ENCODE data around the gene EVX1.

Gene EVX1

GRCh38 chr7:27242555-27243339 is at the start of gene EVX1:
Gene EVX1 (plus strand): TSS chr7:27242802. CDS start chr7:27243031, 229 bp downstream.
- DNase-seq: no peak

- no peak for DNase-seq
These were observed 49.1 kb upstream of the EVX1 start for GRCh38 chr7:27193335-27194001.

GRCh38 chr7:27194002-27194352 is 48.6 kb upstream of the EVX1 start:
- no peak for DNase-seq

- no peak for DNase-seq
These were observed 47.8 kb upstream of the EVX1 start for GRCh38 chr7:27194686-27195379.

- peak; percentile 77 for DNase-seq
These were observed 46.3 kb upstream of the EVX1 start for GRCh38 chr7:27196287-27196767.

- no peak for DNase-seq
These were observed 45.2 kb upstream of the EVX1 start for GRCh38 chr7:27197137-27198042.

- DNase-seq: no peak
These were observed 44.3 kb upstream of the EVX1 start for GRCh38 chr7:27198138-27198841.

- no peak for DNase-seq
These were observed 43.5 kb upstream of the EVX1 start for GRCh38 chr7:27198871-27199801.

GRCh38 chr7:27199849-27200760 is 42.5 kb upstream of the EVX1 start, which contains the start of gene HOXA13:
Gene HOXA13 (minus strand): TSS chr7:27200091. CDS start chr7:27200077, 14 bp downstream.
- no peak for DNase-seq

GRCh38 chr7:27200761-27201579 is 41.6 kb upstream of the EVX1 start:
- peak; percentile 76 for DNase-seq

GRCh38 chr7:27201580-27202017 is 41.0 kb upstream of the EVX1 start:
- no peak for DNase-seq

GRCh38 chr7:27202018-27202861 is 40.4 kb upstream of the EVX1 start:
- no peak for DNase-seq

- DNase-seq: no peak
These were observed 39.8 kb upstream of the EVX1 start for GRCh38 chr7:27202862-27203134.

- DNase-seq: no peak
These were observed 39.1 kb upstream of the EVX1 start for GRCh38 chr7:27203365-27203953.

- DNase-seq: no peak
These were observed 38.5 kb upstream of the EVX1 start for GRCh38 chr7:27203964-27204594.

- DNase-seq: no peak
These were observed 37.7 kb upstream of the EVX1 start for GRCh38 chr7:27204851-27205322.
